Muscle of arm (tissue), 12 donors: Measurements from ENCODE around the gene PCDH15. TPM values are rescaled to one million over a fixed set of nuclear protein-coding genes. Genes with fewer than 3 reads are reported as not detected.

ENCODE experiments used
- DNase-seq: peaks from one replicate; pipeline ENCODE4 v3.0.0-alpha.2; 2013
- polyA plus RNA-seq, 12 donors: library from polyadenylated mRNA; unstranded; fragments of 120-200 nt; gene quantifications; one replicate each; pipeline ENCODE4 v1.2.1, GENCODE V29; 2013; ENCODE audit not compliant: insufficient read length in 12 of 12

The PCDH15 gene
- polyA plus RNA-seq, 12 donors = 0.10 to 1.5 (median 0.37) TPM; not detected in 2

GRCh38 chr10:54708591-54708990, 92.4 kb downstream of the PCDH15 start:
- DNase-seq = no peak

GRCh38 chr10:54708021-54708420, 93.0 kb downstream of the PCDH15 start:
- DNase-seq = no peak

- DNase-seq = no peak
Observed at GRCh38 chr10:54702583-54703485, 98.2 kb downstream of the PCDH15 start.

- no peak for DNase-seq
Observed at GRCh38 chr10:54691331-54691730, 109.7 kb downstream of the PCDH15 start.

- DNase-seq = no peak
Observed at GRCh38 chr10:54682554-54682953, 118.5 kb downstream of the PCDH15 start.

- no peak for DNase-seq
Observed at GRCh38 chr10:54681136-54681535, 119.9 kb downstream of the PCDH15 start.

GRCh38 chr10:54667136-54667535, 133.9 kb downstream of the PCDH15 start:
- DNase-seq = no peak

GRCh38 chr10:54666192-54666591, 134.8 kb downstream of the PCDH15 start:
- peak; percentile 2 for DNase-seq

- DNase-seq = no peak
Observed at GRCh38 chr10:54665095-54665494, 135.9 kb downstream of the PCDH15 start.

GRCh38 chr10:54660397-54660796, 140.6 kb downstream of the PCDH15 start:
- no peak for DNase-seq

GRCh38 chr10:54656643-54657042, 144.4 kb downstream of the PCDH15 start:
- DNase-seq = no peak

- DNase-seq = no peak
Observed at GRCh38 chr10:54653518-54653917, 147.5 kb downstream of the PCDH15 start.

GRCh38 chr10:54650547-54650946, 150.5 kb downstream of the PCDH15 start:
- no peak for DNase-seq

- DNase-seq = no peak
Observed at GRCh38 chr10:54622017-54622416, 179.0 kb downstream of the PCDH15 start.

- no peak for DNase-seq
Observed at GRCh38 chr10:54620352-54620751, 180.7 kb downstream of the PCDH15 start.

- peak; percentile 7 for DNase-seq
Observed at GRCh38 chr10:54614072-54614471, 187.0 kb downstream of the PCDH15 start.

- DNase-seq = no peak
Observed at GRCh38 chr10:54613162-54613561, 187.9 kb downstream of the PCDH15 start.

- DNase-seq = no peak
Observed at GRCh38 chr10:54609423-54609822, 191.6 kb downstream of the PCDH15 start.

- DNase-seq = no peak
Observed at GRCh38 chr10:54607983-54608382, 193.0 kb downstream of the PCDH15 start.

GRCh38 chr10:54594289-54594688, 206.7 kb downstream of the PCDH15 start:
- DNase-seq = no peak

- DNase-seq = no peak
Observed at GRCh38 chr10:54587971-54588370, 213.1 kb downstream of the PCDH15 start.

GRCh38 chr10:54585572-54585971, 215.5 kb downstream of the PCDH15 start:
- DNase-seq = no peak

GRCh38 chr10:54577682-54578081, 223.3 kb downstream of the PCDH15 start:
- DNase-seq = no peak

GRCh38 chr10:54576541-54576940, 224.5 kb downstream of the PCDH15 start:
- no peak for DNase-seq
